DOHH2 (cell line): ENCODE measurements around the gene SELENON.
A peak's percentile ranks its signal among the peaks of the same experiment; 100 is the strongest.

Experiments used
- H3F3A ChIP-seq: fragments of 200-600 bp; sonication (generic), shearing (Covaris generic); 2 replicates; pipeline ENCODE4 v1.6.0; 2016; ENCODE audit warnings: antibody characterized with exemption, mild to moderate bottlenecking; ENCODE audit not compliant: control insufficient read depth, insufficient read depth
- H3K27ac ChIP-seq: fragments of 200-600 bp; sonication (generic); 2 replicates; pipeline ENCODE4 v1.5.1; 2014; ENCODE audit warnings: low read depth, mild to moderate bottlenecking, low read length, moderate library complexity
- H3K27me3 ChIP-seq: fragments of 200-600 bp; sonication (generic); 2 replicates; pipeline ENCODE4 v1.6.1; 2014; ENCODE audit warnings: mild to moderate bottlenecking, low read length, mixed read lengths; ENCODE audit not compliant: control insufficient read depth
- H3K36me3 ChIP-seq: fragments of 200-600 bp; sonication (generic); 2 replicates; pipeline ENCODE4 v1.6.1; 2014; ENCODE audit warnings: mild to moderate bottlenecking, low read length, moderate library complexity, mixed read lengths; ENCODE audit not compliant: control insufficient read depth
- H3K4me1 ChIP-seq: fragments of 200-600 bp; sonication (generic); 2 replicates; pipeline ENCODE4 v1.6.1; 2014; ENCODE audit warnings: mild to moderate bottlenecking, low read length, mixed read lengths; ENCODE audit not compliant: control insufficient read depth
- H3K4me2 ChIP-seq: fragments of 200-600 bp; sonication (generic); 2 replicates; pipeline ENCODE4 v1.6.0; 2014; ENCODE audit warnings: mild to moderate bottlenecking, low read length, moderate library complexity
- H3K4me3 ChIP-seq: fragments of 200-600 bp; sonication (generic); 2 replicates; pipeline ENCODE4 v1.5.1; 2014; ENCODE audit warnings: mild to moderate bottlenecking, low read length, mixed read lengths
- H3K79me2 ChIP-seq: fragments of 200-600 bp; sonication (generic); 2 replicates; pipeline ENCODE4 v1.6.1; 2014; ENCODE audit warnings: mild to moderate bottlenecking, low read length, mixed read lengths; ENCODE audit not compliant: control insufficient read depth
- H3K9me2 ChIP-seq: fragments of 200-600 bp; sonication (generic); replicated peaks from 2 replicates; pipeline ENCODE4 v1.6.1; 2014; ENCODE audit warnings: mild to moderate bottlenecking, low read length, mixed read lengths; ENCODE audit not compliant: control insufficient read depth
- H3K9me3 ChIP-seq: fragments of 200-600 bp; sonication (generic); 2 replicates; pipeline ENCODE4 v1.6.1; 2014; ENCODE audit warnings: antibody characterized with exemption, low read length, mixed read lengths; ENCODE audit not compliant: control insufficient read depth, insufficient read depth
- H4K20me1 ChIP-seq: fragments of 200-600 bp; sonication (generic); 2 replicates; pipeline ENCODE4 v1.6.0; 2014; ENCODE audit warnings: low read depth, mild to moderate bottlenecking, antibody characterized with exemption, low read length, moderate library complexity; ENCODE audit not compliant: control insufficient read depth, insufficient read depth
- EZH2phosphoT487 ChIP-seq: fragments of 200-600 bp; sonication (generic); IDR thresholded peaks from 2 replicates; pipeline ENCODE4 v1.6.1; 2017; ENCODE audit warnings: borderline replicate concordance, mild to moderate bottlenecking, antibody characterized with exemption, low read length, moderate library complexity, mixed read lengths
- TF ChIP-seq, protein P1 (sequence below): fragments of 200-600 bp; sonication (generic); IDR thresholded peaks from one replicate; pipeline ENCODE4 v1.5.1; 2014; ENCODE audit warnings: antibody characterized with exemption, mild to moderate bottlenecking, low read depth, low read length; ENCODE audit not compliant: poor library complexity, severe bottlenecking

SELENON gene

GRCh38 chr1:25799935-25800702 is at the start of gene SELENON:
SELENON (plus strand) TSS chr1:25800193; CDS start chr1:25800231, 38 bp downstream.
- Histone ChIP-seq H3K4me2 (peak within 1 kb of the TSS; percentile 86), H3K27me3 (peaks cover 5% of the 10 kb centered on the region), H3F3A (peaks cover 4% of the 10 kb centered on the region; the same call in 1 of the 2 replicates), H3K36me3 (no peaks in the 10 kb centered on the region), H4K20me1 (0 out of 2 replicates have a peak, but pooled peaks cover 4% of the 10 kb centered on the region), H3K9me2 (no peaks in the 10 kb centered on the region), H3K9me3 (no peaks in the 10 kb centered on the region), H3K79me2 (no peaks in the 10 kb centered on the region), H3K4me1 (peaks cover 44% of the 10 kb centered on the region), H3K27ac (no peak within 1 kb of the TSS), H3K4me3 (peak within 1 kb of the TSS; percentile 73)
- no peak for TF ChIP-seq EZH2phosphoT487
- TF ChIP-seq, protein P1, sequence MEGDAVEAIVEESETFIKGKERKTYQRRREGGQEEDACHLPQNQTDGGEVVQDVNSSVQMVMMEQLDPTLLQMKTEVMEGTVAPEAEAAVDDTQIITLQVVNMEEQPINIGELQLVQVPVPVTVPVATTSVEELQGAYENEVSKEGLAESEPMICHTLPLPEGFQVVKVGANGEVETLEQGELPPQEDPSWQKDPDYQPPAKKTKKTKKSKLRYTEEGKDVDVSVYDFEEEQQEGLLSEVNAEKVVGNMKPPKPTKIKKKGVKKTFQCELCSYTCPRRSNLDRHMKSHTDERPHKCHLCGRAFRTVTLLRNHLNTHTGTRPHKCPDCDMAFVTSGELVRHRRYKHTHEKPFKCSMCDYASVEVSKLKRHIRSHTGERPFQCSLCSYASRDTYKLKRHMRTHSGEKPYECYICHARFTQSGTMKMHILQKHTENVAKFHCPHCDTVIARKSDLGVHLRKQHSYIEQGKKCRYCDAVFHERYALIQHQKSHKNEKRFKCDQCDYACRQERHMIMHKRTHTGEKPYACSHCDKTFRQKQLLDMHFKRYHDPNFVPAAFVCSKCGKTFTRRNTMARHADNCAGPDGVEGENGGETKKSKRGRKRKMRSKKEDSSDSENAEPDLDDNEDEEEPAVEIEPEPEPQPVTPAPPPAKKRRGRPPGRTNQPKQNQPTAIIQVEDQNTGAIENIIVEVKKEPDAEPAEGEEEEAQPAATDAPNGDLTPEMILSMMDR = no peak

- H3K4me1 ChIP-seq = no peaks in the 10 kb centered on the region
- H3K36me3 ChIP-seq = no peaks in the 10 kb centered on the region
- no peak overlapping the region for H3K27ac ChIP-seq
- no peak overlapping the region for H3K4me2 ChIP-seq
- H4K20me1 ChIP-seq = no peaks in the 10 kb centered on the region
- H3K27me3 ChIP-seq = peaks cover 15% of the 10 kb centered on the region; the same call in 1 of the 2 replicates
- no peaks in the 10 kb centered on the region for H3K79me2 ChIP-seq
- no peaks in the 10 kb centered on the region for H3K9me2 ChIP-seq
- no peak for TF ChIP-seq EZH2phosphoT487
- TF ChIP-seq, protein P1 = no peak
- no peaks in the 10 kb centered on the region for H3F3A ChIP-seq
- no peaks in the 10 kb centered on the region for H3K9me3 ChIP-seq
- H3K4me3 ChIP-seq = no peak overlapping the region
These were observed 48.9 kb upstream of the SELENON start for GRCh38 chr1:25750923-25751605.

GRCh38 chr1:25754470-25755181 is 45.4 kb upstream of the SELENON start:
- H3K27me3 ChIP-seq = peaks cover 27% of the 10 kb centered on the region
- H3K4me3 ChIP-seq = no peak overlapping the region
- no peaks in the 10 kb centered on the region for H3K79me2 ChIP-seq
- H4K20me1 ChIP-seq = no peaks in the 10 kb centered on the region
- H3F3A ChIP-seq = no peaks in the 10 kb centered on the region
- no peaks in the 10 kb centered on the region for H3K4me1 ChIP-seq
- no peak overlapping the region for H3K27ac ChIP-seq
- H3K36me3 ChIP-seq = no peaks in the 10 kb centered on the region
- no peaks in the 10 kb centered on the region for H3K9me2 ChIP-seq
- no peak for TF ChIP-seq EZH2phosphoT487
- TF ChIP-seq, protein P1 = peak; percentile 26
- no peaks in the 10 kb centered on the region for H3K9me3 ChIP-seq
- no peak overlapping the region for H3K4me2 ChIP-seq
